Measurements from ENCODE around the gene C2orf76.

C2orf76 gene

GRCh38 chr2:119260646-119261492, 105.8 kb downstream of the C2orf76 start:
- no peak for DNase-seq

DNA sequence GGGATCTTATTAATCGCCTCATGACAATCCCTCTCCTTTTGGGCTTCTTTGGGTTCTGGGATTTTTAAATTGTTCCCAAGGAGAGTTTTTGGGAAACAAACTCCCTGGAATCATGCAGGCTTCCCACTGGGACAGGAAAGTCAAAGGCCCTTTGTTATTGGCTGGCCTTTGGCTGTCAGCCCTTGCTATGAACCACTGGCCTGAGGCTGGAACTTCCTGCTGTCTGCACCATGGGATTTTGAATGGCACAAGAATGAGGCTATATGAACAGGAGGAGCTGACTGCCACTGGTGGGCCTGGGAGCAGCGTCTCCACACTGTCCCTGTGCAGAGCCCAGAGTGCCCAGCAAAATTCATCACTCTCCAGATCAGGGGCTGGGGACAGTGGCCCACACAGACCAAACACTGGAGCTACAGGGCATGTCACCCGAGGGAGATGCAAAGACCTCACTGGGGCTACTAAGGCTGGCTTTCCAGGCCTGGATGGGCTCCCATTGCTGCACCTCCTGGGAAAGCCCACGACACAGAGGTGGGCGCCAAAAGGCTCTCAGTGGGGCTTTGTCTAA, 107.3 kb downstream of the C2orf76 start:
- no peak for DNase-seq

- no peak for DNase-seq
Observed at GRCh38 chr2:119257198-119257597, 109.4 kb downstream of the C2orf76 start.

DNA sequence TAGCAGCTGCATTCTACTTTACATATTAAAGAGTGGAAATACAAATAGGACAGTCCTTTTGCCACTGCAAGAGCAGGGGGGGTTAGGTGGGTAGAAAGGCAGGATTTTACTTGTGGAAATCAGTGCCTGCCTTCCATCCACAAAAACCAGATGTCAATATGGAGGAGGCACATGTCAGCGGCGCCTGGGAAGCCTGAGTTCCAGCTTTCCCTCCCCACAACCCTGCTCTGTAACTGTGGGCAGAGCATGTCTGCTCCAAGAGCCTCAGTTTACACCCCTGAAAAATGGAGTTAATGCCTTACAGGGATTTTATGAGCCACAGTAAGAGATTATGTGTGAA, 110.1 kb downstream of the C2orf76 start:
- no peak for DNase-seq

- DNase-seq: no peak
Observed at GRCh38 chr2:119255760-119256581, 110.7 kb downstream of the C2orf76 start.

DNA sequence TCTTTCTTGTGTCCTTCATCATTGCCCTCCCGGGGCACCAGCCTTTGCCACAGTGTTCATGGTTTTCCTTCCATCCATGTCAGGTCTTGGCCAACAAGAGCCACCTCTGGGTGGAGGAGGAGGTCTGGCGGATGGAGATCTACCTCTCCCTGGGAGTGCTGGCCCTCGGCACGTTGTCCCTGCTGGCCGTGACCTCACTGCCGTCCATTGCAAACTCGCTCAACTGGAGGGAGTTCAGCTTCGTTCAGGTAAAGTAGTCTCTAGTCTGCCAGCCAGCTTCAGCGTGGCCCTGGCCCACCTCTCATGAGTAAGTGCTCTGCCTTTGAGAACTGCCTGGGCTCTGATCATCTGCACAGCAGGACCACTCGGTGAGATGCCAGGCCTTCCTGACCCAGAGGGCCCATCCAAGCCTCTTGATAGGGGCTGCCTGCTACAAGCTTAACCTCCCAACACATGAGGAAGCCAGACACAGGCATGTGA, 112.0 kb downstream of the C2orf76 start:
- DNase-seq: no peak

DNA sequence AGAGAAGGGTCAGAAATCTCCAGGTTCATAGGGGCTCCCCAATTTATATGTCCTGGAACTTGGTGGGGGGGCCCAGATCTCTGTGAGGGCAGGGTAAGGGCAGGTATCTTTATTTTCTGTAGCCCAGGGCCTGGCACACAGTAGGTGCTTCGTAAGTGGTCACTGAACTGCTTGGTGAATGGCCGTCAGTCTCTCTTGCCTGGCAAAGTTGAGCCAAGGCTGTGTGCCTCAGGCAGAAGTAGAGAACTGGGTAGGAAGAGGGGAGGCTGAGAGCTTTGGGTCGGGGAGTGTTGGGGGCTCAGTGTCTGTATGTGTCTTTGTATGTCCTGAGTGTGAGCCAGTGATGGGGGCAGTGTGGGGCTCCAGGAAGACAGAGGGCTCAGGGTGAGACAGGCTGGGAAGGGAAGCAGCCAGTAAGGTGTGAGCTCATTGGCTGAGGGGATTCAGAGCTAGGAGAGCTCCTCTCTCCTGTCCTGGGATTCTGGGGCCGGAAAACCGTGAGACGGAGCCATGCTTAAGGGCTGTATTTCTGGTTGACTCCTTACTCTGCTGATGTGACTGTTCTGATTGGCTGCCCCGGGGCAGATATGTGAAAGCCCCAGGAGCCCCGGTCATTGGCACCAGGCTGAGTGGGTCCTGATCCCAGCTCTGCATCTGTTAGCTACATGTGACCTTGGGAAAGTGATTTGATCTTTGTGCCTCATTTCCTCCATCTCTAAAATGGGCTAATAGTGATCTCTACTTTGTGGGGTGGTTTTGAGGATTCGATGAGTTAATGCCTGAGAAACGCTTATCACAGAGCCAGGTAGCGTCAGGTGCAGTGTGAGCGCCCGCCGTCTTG, 112.7 kb downstream of the C2orf76 start:
- no peak for DNase-seq

DNA sequence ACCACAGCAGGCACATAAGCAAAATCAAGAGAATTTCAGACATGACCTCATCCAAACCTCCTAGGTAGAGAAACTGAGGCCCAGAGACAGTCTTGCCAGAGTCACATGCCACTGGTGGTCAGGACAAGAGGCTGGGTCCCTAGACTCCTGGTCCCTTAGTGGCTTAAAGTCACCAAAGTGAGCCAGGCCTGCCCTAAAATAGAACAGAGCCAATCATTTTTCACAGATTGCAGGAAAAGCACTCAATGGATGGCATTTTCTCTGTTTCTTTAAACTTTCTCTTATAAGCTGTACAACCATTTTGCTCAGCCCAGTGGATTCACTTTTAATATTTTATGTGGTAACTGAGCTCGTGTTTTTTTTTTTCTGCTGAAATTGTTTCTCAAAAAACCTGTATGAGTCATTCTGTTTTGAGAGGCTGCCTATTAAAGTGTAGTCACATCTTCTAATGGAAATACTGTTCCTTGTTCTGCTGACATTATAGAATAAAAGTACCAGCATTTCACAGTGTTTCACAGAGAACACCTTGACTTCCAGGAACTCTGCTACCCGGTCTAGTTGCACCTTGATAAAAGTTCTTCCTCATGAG, 113.4 kb downstream of the C2orf76 start:
- no peak for DNase-seq
